Medulla oblongata (tissue), 1 donor: ENCODE data around the gene SERPINF2.
"Not testable (repeated sequence)": the region's sequence is repeated elsewhere in the genome, so short reads cannot be mapped to it uniquely, and the experiment has no call there.

Experiments
- DNase-seq: peaks from one replicate; pipeline ENCODE4 v3.0.0-alpha.2; 2015; ENCODE audit errors: extremely low spot score

Gene SERPINF2

DNA sequence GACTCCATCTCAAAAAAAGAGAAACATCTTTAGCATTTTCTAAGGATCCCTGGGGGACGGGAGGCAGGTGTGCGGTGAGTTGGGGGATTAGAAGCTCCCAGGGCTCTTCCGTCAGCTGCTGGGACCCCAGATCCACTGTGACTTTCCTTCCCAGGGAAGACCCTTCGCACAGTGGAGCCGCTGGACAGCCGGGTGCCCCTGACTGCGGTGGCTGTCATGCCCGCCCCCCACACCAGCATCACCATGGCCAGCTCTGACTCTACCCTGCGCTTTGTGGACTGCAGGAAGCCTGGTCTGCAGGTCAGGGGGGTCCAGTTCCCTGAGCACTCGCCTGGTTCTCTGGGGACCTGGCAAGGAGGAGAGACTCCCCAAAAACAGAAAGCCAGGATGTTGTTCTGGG is 7.3 kb upstream of the SERPINF2 start:
- DNase-seq = no peak

GRCh38 chr17:1735834-1736347 is 6.8 kb upstream of the SERPINF2 start:
- no peak for DNase-seq

DNA sequence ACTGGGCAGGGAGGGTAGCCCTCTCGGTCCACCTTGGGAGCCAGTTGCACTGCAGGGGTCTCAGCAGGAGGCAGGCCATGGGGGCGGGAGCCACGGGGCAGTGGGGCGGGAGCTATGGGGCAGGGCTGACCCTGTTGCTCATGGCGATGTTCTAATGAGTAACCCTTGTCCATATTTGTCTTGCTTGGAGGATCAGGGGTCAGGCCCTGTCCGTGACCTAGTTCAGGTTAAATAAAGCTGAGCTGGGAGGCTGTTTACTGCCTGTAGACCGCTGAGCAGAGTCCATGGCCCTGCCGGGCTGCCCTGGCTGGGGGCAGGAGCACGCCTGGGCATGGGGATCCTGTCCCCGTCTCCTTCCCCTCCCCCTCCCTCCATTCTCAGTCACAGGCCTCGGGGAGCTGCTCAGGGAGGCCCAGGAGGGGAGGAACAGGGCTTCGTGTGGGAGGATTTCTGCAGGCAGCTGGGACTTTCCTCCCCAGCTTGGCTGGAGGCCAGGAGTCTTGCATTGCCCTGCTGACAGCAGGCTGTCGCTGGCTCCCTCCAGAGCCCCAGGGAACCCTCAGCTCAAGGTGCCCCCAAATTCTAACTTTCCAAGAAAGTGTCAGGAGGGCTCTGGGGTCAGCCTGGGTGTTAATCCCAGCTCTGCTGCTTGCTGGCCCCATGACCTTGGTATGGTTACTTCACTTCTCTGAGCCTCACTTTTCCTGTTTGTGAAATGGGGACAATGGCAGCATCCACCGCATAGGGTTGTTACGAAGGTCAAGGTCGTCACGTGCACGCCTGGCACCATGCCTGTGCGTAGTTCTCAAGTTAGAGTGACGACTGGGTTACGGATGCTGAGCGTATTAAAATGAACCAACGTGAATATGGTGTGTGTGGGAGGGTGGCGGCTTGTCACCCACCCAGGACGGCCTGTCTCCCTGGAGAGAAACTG is 6.1 kb upstream of the SERPINF2 start:
- no peak for DNase-seq

GRCh38 chr17:1737531-1738291 is 5.0 kb upstream of the SERPINF2 start:
- DNase-seq = no peak

- DNase-seq = not testable (repeated sequence)
These were observed 772 bp upstream of the SERPINF2 start for GRCh38 chr17:1741899-1742298.

- DNase-seq = no peak
These were observed 393 bp downstream of the SERPINF2 start for GRCh38 chr17:1743088-1743439.

DNA sequence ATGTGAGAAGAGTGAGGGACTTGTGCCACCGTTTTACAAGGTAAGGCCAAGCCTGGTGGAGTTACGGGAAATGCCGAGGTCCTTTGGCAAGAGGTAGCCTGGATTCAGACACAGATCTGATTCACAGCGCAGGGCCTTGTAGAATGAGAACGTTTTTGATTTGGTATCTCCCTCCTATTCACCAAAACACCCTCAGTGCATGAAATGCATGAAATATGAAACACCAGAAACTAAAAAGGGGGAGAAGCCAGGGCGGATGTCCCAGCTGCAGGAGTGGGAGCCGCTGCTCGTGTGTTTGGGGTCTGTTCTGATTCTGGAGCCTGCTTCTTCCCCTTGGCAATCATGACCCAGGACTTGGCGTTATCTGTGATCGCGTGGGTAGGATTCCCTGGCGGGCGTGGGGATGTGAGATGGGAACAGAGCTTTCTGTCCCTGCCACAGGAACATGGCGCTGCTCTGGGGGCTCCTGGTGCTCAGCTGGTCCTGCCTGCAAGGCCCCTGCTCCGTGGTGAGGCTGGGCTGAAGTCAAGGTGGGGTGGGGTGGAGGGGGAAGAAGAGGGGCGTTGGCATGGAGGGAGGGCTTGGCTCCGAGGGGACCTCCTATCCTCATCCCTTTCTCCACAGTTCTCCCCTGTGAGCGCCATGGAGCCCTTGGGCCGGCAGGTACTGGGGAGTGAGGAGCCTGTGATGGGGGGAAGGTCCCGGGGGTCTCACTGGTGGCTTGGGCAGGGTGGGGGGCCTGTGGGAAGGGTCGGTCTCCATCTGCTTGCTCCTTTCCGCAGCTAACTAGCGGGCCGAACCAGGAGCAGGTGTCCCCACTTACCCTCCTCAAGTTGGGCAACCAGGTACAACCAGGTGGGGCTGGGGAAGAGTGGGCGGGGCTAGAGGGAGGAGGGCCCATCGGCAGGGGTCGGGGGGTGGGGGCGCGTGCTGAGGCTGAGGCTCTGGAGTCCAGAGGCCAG is 2.2 kb downstream of the SERPINF2 start:
- DNase-seq = no peak

DNA sequence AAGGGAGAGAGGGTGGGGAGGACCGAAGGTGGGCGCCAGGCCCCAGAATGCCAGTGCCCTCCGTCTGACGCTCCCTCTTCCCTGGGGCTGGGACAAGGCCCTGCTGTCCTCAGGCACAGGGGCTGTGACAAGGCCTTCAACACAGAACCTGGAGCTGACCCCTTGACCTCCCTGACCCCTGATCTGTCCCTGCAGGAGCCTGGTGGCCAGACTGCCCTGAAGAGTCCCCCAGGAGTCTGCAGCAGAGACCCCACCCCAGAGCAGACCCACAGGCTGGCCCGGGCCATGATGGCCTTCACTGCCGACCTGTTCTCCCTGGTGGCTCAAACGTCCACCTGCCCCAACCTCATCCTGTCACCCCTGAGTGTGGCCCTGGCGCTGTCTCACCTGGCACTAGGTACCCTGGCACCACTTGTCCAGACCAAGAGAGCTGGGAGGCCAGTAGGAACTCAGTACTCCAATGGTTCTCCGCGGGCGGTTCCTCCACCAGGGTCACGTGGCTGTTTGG is 2.9 kb downstream of the SERPINF2 start:
- DNase-seq = no peak

- no peak for DNase-seq
These were observed 4.4 kb downstream of the SERPINF2 start for GRCh38 chr17:1746975-1747543.

DNA sequence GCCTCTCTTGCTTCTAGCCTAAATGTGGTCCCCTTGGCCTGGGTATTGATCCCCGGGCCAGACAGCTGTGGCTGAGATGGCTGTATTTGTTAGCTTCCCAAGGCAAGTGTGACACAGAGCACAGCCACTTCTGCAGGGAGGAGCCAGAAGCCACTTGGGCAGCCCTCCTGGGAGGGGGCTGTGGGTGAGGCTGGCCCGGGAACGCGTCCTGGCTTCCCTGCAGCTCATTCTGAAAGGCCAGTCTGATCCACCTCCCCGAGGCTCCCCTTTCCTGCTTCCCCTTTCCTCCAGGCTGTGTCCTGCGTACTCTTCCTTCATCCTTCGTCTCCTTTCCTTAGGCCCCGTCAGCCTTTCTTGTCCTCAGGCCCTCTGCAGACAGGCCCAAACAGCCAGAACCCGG is 8.0 kb downstream of the SERPINF2 start:
- no peak for DNase-seq

DNA sequence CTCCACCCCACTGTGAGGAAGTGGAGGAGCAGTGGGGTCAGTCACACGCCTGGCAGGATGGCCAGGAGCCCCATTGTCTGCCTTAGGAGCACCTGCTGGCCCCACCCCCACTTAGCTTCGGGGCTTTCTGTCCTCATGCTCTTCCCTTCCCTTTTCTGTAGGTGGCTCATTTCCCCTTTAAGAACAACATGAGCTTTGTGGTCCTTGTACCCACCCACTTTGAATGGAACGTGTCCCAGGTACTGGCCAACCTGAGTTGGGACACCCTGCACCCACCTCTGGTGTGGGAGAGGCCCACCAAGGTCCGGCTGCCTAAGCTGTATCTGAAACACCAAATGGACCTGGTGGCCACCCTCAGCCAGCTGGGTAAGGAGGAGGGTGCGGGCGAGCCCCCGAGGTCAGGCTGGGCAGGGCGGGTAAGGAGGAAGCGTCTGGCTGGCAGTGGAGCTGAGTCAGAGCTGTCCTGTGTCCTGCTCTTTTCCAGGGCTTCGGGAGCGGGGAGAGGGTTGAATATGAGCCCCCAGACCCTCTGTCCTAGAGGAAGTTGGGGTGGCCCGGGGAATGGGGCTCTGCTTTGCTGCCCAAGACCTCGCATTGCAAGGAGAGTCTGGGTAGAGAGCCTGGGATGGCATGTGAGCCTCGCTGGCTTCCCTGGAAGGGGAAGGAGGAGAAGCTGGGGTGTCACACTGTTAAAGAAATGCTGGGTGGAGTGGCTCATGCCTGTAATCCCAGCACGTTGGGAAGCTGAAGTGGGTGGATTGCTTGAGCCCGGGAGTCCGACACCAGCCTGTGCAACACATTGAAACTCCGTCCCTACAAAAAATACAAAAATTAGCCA is 10.0 kb downstream of the SERPINF2 start:
- peak; percentile 60 for DNase-seq

GRCh38 chr17:1753767-1754429 is 11.2 kb downstream of the SERPINF2 start:
- DNase-seq = no peak

DNA sequence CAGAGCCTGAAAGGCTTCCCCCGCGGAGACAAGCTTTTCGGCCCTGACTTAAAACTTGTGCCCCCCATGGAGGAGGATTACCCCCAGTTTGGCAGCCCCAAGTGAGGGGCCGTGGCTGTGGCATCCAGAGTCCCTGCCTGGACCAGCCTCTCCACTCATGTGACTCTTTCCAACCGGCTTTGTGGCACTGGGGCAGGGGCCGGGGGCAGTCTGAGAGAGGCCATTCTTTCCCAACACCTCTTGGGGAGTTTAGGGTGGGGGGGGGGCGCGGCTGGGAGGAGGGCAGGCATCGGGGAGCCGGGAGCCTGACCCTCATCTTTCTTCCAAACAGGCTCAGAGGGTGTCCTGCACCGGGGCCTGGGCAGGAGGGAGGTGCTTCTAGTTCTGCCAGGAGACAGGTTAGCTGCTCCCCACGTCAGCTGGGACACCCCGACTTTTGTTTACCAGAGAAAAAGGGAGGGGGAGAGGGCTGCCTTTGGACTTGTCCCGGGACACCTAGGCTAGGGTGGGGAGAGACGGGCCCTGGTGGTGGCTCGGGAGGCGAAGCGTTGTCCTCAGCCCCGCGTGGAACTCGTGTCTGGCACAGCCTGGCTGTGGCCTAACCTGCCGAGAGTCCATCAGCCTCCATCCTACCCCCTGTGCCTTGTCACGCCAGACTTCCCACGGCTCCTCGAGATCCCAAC is 11.9 kb downstream of the SERPINF2 start:
- no peak for DNase-seq

GRCh38 chr17:1755252-1755826 is 12.7 kb downstream of the SERPINF2 start:
- DNase-seq = no peak

DNA sequence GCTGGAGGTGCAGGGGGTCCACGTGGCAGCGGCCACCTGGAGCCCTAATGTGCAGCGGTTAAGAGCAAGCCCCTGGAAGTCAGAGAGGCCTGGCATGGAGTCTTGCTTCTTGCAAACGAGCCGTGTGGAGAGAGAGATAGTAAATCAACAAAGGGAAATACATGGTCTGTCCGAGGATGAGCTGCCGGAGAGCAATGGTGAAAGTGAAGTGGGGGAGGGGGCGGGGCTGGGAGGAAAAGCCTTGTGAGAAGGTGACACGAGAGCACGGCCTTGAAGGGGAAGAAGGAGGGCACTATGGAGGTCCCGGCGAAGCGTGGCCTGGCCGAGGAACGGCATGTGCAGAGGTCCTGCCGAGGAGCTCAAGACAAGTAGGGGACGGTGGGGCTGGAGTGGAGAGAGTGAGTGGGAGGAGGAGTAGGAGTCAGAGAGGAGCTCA is 13.2 kb downstream of the SERPINF2 start:
- DNase-seq = no peak

- peak; percentile 56 for DNase-seq
These were observed 16.1 kb downstream of the SERPINF2 start for GRCh38 chr17:1758807-1759206.

DNA sequence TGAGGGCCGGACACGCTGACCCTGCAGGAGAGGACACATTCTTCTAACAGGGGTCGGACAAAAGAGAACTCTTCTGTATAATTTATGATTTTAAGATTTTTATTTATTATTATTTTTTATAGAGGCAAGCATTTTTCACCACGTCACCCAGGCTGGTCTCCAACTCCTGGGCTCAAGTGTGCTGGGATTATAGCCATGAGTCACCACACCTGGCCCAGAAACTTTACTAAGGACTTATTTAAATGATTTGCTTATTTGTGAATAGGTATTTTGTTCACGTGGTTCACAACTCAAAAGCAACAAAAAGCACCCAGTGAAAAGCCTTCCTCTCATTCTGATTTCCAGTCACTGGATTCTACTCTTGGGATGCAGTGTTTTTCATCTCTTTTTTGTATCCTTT is 16.9 kb downstream of the SERPINF2 start:
- DNase-seq = no peak

- DNase-seq = no peak
These were observed 19.7 kb downstream of the SERPINF2 start for GRCh38 chr17:1762233-1762900.
